OCI-LY3 (cell line): ENCODE measurements around the gene NXT2.

Experiments
- H2AFZ ChIP-seq: fragments of 200-600, 300-600 bp; shearing (Covaris generic); 2 replicates; pipeline ENCODE4 v1.6.0; 2014; ENCODE audit warnings: antibody characterized with exemption, low read depth, low read length
- H3K27ac ChIP-seq: fragments of 200-600, 300-600 bp; sonication (generic); 2 replicates; pipeline ENCODE4 v1.5.1; 2014; ENCODE audit warnings: mild to moderate bottlenecking, low read length, moderate library complexity, mixed read lengths
- H3K27me3 ChIP-seq: fragments of 200-600, 300-600 bp; sonication (generic); 2 replicates; pipeline ENCODE4 v1.6.1; 2014; ENCODE audit warnings: low read depth, low read length, mixed read lengths
- H3K36me3 ChIP-seq: fragments of 200-600, 300-600 bp; sonication (generic); replicated peaks from 2 replicates; pipeline ENCODE3; 2014; ENCODE audit warnings: low read depth, low read length, mixed read lengths
- H3K4me1 ChIP-seq: fragments of 300-600, 200-600 bp; sonication (generic); 2 replicates; pipeline ENCODE4 v1.6.1; 2014; ENCODE audit warnings: low read length, mixed read lengths
- H3K4me2 ChIP-seq: fragments of 200-600, 300-600 bp; sonication (generic); 2 replicates; pipeline ENCODE4 v1.6.1; 2014; ENCODE audit warnings: low read length, mixed read lengths
- H3K4me3 ChIP-seq: fragments of 300-600, 200-600 bp; sonication (generic); 2 replicates; pipeline ENCODE4 v1.5.1; 2014; ENCODE audit warnings: antibody characterized with exemption, mild to moderate bottlenecking, low read length, moderate library complexity
- H3K79me2 ChIP-seq: fragments of 300-600, 200-600 bp; shearing (Covaris generic); 2 replicates; pipeline ENCODE4 v1.6.1; 2014; ENCODE audit warnings: mild to moderate bottlenecking, low read length, mixed read lengths
- H3K9ac ChIP-seq: fragments of 300-600, 200-600 bp; shearing (Covaris generic); 2 replicates; pipeline ENCODE4 v1.6.0; 2014; ENCODE audit warnings: mild to moderate bottlenecking, low read length, moderate library complexity
- H3K9me3 ChIP-seq: fragments of 200-600, 300-600 bp; shearing (Covaris generic); 2 replicates; pipeline ENCODE4 v1.6.1; 2014; ENCODE audit warnings: low read length, mixed read lengths; ENCODE audit not compliant: insufficient read depth
- H4K20me1 ChIP-seq: fragments of 200-600, 300-600 bp; sonication (generic); 2 replicates; pipeline ENCODE4 v1.6.1; 2016; ENCODE audit warnings: low read length, mixed read lengths; ENCODE audit not compliant: insufficient read depth
- EZH2phosphoT487 ChIP-seq: fragments of 200-600 bp; shearing (Covaris generic); IDR thresholded peaks from 2 replicates; pipeline ENCODE4 v1.6.1; 2018; ENCODE audit warnings: antibody characterized with exemption, mixed run types, low read depth
- TF ChIP-seq, protein P1 (sequence below): fragments of 200-600, 300-600 bp; sonication (generic); IDR thresholded peaks from 2 replicates; pipeline ENCODE4 v1.5.1; 2014; ENCODE audit warnings: antibody characterized with exemption, low read length, low read depth

NXT2 gene

DNA sequence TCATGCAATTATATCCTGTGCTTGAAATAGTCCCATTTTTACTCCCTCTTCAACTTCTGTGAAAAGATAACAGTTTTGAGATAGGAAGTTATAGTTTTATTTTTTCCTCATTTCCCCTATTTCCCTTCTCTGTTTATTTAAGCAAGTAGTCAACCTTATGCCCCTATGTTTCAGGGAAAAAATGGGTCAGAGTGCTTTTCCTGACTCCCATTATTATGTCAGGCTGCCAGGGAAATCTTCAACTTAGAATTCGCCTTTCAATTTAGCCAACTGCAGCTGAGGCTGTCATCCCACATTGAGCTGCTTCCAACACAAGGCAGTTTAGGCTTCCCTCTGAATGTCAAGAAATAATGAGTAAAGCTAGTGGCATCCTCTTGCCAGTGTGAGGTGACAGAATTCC, 42.3 kb downstream of the NXT2 start:
- Histone ChIP-seq H2AFZ (no peak overlapping the region), H3K9me3 (no peaks in the 10 kb centered on the region), H3K27me3 (no peaks in the 10 kb centered on the region), H3K4me1 (no peaks in the 10 kb centered on the region), H3K4me2 (no peak overlapping the region), H3K27ac (no peak overlapping the region), H3K9ac (no peak overlapping the region), H4K20me1 (no peaks in the 10 kb centered on the region), H3K36me3 (no peaks in the 10 kb centered on the region), H3K79me2 (no peaks in the 10 kb centered on the region), H3K4me3 (no peak overlapping the region)
- TF ChIP-seq EZH2phosphoT487, result no peak
- TF ChIP-seq, protein P1, sequence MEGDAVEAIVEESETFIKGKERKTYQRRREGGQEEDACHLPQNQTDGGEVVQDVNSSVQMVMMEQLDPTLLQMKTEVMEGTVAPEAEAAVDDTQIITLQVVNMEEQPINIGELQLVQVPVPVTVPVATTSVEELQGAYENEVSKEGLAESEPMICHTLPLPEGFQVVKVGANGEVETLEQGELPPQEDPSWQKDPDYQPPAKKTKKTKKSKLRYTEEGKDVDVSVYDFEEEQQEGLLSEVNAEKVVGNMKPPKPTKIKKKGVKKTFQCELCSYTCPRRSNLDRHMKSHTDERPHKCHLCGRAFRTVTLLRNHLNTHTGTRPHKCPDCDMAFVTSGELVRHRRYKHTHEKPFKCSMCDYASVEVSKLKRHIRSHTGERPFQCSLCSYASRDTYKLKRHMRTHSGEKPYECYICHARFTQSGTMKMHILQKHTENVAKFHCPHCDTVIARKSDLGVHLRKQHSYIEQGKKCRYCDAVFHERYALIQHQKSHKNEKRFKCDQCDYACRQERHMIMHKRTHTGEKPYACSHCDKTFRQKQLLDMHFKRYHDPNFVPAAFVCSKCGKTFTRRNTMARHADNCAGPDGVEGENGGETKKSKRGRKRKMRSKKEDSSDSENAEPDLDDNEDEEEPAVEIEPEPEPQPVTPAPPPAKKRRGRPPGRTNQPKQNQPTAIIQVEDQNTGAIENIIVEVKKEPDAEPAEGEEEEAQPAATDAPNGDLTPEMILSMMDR, result no peak

- no peak overlapping the region for H2AFZ ChIP-seq
- H3K27ac ChIP-seq, result no peak overlapping the region
- no peaks in the 10 kb centered on the region for H3K9me3 ChIP-seq
- no peaks in the 10 kb centered on the region for H3K27me3 ChIP-seq
- H4K20me1 ChIP-seq, result no peaks in the 10 kb centered on the region
- no peaks in the 10 kb centered on the region for H3K79me2 ChIP-seq
- H3K36me3 ChIP-seq, result no peaks in the 10 kb centered on the region
- no peaks in the 10 kb centered on the region for H3K4me1 ChIP-seq
- H3K4me3 ChIP-seq, result no peak overlapping the region
- H3K9ac ChIP-seq, result no peak overlapping the region
- TF ChIP-seq EZH2phosphoT487, result no peak
- TF ChIP-seq, protein P1, result no peak
- H3K4me2 ChIP-seq, result no peak overlapping the region
These were observed 48.8 kb downstream of the NXT2 start for GRCh38 chrX:109585488-109585887.

DNA sequence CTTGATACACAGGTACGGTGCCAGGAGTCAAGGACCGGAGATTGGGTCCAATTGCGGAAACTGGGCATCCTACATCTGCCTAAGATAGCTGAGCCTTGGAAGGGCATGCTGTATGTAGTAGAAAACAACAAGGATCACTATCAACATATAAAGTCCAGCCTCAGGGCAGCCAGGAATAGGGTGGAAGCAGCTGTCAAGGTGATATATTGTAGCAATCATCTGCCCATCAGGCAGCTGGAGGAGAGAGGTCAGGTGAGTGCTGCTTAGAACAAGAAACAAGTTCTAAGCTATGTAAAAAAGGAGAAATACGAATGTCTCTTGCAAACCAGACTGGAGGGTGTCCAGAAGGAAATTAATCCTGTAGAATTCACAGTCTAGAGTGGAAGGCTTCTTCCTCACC, 53.5 kb downstream of the NXT2 start:
- H3K27me3 ChIP-seq, result no peaks in the 10 kb centered on the region
- H3K4me2 ChIP-seq, result no peak overlapping the region
- TF ChIP-seq, protein P1, result no peak
- TF ChIP-seq EZH2phosphoT487, result no peak
- no peak overlapping the region for H3K4me3 ChIP-seq
- H3K79me2 ChIP-seq, result no peaks in the 10 kb centered on the region
- no peak overlapping the region for H3K27ac ChIP-seq
- H2AFZ ChIP-seq, result no peak overlapping the region
- no peaks in the 10 kb centered on the region for H3K36me3 ChIP-seq
- H3K9me3 ChIP-seq, result no peaks in the 10 kb centered on the region
- H4K20me1 ChIP-seq, result no peaks in the 10 kb centered on the region
- no peak overlapping the region for H3K9ac ChIP-seq
- no peaks in the 10 kb centered on the region for H3K4me1 ChIP-seq
